NCI-H187 (cell line): ENCODE measurements around the gene SCG3.

Experiments
- DNase-seq, 2 experiments: peaks; one replicate each; lab custom pipeline; 2025; lab: John Stamatoyannopoulos, UW

The SCG3 gene

DNA sequence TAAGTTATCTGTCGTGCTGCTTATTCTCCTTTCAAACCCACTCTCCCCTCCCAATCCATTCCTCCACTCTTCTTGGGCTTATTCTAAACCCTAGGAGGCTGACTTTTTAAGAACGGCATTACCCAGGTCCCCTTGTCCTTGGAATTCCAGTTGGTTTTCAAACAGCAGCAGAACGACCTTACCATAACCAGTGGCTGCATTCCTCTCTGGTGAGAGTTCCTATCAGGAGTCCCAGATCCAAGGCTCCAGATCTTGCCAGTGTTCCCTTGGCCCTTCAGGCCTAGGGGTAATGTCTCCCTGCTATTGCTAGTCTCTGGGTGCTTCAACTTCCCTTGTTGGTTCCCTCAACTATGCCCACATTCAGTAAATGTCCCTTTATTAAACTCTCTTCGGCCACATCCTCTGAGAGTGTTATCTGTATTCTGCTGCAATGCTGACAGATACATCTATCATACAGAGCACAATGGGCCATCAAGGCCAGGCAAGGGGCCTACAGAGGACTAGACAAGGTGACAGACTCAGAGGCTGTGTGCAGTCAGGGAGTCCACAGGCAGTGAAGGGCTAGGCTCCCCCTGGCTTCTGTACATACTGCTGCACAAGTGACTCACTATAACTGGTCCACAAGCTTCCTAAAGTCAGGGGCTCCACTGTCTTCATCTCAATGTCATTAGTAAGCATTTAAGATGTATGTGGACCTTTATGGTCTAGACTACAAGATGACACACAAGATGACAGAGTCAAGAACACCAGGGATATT lies 46.0 kb downstream of the SCG3 start:
- DNase-seq, result no peak

DNA sequence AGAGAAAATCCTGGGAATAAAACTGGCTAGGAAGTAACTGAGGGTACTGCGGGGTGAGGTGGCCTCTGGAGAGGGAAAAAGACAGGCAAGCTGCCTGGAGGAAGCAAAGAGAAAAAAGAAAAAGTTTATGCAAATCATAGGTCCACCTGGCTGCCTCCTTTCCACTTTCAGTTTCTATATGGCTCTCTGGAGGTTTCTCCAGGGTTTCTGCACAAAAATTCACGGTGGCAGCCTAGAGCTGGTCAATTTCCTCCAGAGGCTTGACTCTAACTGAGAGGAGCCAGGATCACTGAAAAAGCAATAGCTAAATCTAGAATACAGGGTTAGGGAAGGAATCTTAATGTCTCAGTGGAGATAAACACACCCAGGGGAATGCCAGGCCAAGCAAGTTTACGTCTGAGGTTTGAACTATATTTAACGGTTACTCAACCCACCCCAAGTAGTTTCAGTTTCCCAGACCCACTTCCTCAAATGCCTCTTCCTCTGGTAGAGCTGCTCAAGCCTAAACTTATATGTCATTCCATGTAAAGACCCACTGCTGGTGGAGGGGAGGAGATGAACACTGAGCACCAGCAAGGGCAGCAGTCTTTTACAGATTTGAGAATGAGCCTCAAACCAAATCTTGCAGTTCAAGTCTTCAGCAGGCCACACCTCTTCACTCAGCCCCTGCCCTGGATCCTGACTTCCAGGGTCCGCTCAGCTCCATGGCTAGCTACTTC lies 50.4 kb downstream of the SCG3 start:
- no peak for DNase-seq

DNA sequence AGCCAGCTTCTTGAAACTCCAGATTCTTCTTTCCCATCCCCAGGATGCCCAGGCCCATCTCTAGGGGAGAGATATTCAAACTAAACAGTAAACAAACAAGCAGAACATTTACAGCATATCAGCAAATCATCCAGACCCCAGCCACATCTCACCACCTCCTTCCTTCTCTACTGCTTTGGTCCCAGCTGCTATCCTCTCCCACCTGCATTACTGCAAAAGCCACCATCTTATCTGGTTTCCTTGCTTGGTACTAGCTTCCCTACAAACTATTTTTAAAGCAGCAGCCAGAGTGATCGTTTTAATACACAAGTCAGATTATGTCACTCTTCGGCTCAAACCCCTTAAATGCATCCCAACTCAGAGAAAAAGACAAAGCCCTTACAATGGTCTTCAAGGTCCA lies 51.3 kb downstream of the SCG3 start:
- no peak for DNase-seq

DNA sequence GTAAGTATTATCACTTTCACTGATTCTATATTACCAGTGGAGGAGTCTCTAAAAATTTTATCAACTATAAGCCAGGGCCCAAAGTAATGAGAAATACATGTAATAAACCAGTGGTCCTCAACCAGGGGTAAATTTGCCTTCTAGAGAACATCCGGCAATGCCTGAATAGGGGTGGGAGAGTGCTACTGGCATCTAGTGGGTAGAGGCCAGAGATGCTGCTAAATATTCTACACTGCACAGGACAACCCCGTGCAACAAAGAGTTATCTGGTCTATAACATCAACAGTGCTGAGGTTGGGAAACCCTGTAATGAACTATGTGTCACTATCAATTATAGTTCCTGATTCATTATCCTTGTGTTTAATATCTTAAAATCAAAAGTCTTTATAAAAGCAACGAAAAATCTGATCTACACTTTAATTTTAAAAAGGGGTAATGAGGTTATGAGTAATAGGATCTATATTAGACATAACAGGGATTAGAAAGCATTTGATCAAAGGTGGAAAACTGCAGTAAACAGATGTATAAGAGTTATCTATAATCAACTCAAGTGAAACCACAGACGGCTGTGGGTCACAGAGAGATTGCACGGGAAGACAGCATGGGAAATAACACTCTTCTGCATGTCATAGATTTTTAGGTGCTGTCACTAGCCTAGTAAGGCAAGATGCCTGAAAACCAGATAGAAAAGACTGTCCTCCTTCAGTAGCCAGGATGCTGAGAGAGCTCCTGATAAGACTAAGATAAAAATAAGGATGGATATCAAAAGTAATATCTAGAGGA lies 54.1 kb downstream of the SCG3 start:
- DNase-seq, result no peak

DNA sequence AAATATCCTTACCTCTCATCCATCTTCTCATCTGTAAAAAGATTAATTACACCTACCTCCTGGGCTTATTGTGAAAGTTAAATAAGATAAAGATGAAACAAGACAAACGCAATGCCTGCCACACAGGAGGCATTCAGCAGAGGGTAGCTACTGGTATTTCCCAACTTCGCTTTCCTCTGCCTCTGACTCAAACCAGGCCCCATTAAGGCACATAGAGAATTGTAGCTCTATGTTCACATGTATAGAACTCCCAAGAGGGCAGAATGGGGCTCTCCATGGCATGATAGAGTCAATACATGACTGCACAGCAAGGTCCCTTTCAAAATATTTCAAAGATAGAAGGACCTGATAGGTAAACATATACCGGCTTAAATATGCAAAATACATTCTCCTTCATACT lies 54.8 kb downstream of the SCG3 start:
- no peak for DNase-seq

DNA sequence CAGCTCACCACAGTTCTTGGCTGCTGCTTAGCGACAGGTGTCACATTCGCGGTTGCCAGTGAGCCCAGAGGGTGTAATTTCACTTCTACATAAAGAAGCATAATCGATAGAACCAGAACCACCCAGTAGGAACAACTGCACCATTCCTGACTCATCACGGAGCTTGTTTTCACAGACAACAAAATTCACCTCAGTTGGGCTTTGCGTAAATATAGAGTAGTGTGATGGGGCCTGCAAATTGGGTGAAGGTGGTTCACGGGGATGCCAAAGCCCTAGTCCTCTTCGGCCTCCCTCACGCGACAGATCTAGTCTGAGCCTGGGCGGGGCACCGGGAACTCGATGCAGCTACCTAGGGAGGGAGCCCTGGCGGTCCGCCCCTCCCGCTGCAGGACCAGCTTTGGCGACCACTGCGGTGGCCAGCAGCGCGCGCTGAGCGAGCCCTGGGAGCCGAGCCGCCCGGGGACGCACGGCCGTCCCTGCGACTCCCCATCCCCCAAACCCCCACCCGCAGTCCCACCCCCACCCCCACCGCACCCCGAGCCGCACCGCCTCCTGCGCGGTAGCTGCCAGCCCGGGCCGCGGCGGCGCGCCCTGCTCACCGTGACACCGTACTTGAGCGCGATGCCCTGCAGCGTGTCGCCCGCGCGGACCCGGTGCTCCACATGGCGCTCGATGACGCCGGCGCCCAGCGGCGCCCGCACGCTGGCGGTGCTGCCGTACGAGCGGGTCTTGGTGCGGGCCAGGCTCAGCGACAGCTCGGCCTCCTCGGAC lies 55.6 kb downstream of the SCG3 start:
- DNase-seq, result no peak

DNA sequence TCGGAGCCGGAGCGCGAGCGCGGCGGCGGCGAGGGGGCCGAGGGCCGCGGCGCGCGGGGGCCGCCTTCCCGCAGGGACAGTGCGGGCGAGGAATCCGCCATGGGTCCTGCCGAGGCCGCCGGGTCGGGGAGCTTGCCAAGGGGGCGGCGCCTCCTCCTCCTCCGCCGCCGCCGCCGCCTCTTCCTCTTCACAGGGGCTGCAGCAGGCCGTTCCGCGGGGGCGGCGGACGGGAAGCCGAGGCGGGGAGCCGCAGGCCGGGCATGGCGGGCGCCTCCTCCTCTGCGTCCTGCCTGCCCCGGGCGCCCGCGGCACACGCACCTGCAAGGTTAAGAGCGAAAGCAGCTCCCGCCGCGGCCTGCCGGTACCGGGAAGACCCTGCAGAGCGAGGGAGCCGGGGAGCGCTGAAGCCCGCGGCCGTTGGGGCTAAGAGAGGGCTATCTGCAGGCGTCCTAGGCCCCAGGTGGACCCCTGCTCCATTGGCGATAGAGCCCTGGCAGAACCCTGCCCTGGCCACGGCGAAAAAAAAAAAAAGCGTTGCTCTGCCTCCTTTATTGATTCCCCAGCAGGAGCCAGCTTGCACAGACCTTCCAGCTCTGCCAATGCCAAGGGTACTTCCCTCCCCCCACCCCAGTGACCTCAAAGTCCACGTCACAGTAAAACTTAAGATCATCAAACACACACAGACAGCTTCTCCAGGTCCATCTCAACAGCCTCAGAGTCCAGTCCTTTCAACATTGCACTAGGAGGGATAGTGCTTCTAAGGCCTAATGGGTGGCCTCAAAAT lies 56.4 kb downstream of the SCG3 start, which contains the start of gene LYSMD2:
Gene LYSMD2 (minus strand): TSS at position 134 of the 784 bp plus-strand sequence. CDS start 33 bp downstream, at position 101.
- no peak for DNase-seq

DNA sequence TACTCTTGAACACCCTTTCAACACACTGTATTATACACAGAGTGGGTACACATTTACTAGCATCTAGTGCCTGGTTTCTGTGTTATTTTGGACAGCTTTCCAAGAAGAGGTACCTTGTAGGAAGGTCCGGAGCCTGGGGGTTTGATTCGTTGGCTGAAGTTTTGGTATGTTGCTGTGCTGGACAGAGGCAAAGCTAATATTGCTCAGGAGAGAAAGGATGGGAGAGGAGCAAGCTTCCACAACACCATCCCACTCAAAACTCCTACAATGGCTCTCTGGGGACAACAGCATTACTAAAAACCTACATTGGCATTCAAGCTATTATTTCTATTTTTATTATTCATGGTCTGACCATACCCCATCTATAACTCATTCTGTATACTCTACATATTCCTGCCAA lies 57.2 kb downstream of the SCG3 start:
- no peak for DNase-seq

DNA sequence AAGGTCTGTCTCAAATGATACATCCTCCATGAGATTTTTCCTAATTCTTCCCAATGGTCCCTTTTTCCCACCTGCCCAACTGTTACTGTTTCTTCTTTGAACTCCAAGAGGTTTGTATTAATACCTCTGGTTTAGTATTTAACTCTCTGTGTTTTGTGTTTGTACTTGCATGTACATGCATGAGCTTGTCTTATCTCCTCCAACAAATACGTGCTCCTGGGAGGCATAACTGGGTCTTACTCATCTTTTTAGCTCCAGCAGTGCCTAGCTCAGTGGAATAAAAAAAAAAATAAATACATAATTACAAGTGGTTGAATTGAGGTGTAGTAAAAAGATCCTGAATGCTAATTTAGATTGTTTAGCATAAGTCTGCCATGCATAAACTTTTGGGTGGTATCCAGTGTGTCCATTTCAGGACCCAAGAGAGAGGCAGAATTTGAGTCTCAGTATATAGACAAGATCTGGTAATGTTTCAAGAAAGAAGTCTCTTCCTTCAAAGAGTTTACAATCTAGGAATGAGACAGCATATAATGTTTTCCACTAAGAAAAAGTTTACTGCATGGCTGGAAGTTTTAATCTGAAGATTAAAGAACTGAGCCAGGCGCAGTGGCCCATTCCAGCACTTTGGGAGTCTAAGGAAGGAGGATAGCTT lies 57.9 kb downstream of the SCG3 start:
- DNase-seq, result no peak

DNA sequence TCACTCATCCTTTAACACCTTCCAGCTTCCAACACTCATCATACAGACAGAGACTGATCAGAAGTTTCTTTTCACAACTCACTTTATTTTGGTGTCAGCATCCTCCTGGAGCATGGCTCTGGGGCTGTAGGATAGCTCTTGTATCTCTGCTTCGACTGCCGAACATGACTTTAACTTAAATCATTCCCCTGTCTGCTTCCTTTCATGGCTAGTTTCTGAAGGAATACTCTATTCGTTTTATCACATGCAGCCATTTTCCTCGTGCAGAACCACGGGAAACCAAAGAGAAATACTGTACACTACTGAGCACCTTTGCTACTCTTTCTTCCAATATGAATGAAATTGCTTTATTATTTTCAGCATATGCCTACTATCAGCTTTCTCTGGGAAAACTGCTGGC lies 68.0 kb downstream of the SCG3 start:
- no peak for DNase-seq

DNA sequence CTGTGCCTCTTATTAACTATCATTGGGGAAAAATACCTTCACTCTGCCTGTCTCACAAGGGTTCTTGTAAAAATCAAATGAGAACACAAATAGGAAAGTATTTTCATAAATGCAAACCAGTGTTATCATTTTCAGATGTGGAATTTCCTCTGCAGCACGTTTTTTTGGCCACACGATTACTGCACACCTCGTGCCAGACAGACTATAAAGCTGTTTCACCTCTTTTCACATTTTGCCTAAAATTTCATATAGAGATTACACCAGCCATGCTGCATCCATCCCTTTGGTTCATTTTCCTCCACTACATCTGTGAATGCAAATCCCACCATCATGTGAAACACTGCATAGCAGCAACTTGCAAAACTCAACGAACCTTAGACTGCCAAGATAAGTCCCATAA lies 68.9 kb downstream of the SCG3 start:
- DNase-seq, result no peak

DNA sequence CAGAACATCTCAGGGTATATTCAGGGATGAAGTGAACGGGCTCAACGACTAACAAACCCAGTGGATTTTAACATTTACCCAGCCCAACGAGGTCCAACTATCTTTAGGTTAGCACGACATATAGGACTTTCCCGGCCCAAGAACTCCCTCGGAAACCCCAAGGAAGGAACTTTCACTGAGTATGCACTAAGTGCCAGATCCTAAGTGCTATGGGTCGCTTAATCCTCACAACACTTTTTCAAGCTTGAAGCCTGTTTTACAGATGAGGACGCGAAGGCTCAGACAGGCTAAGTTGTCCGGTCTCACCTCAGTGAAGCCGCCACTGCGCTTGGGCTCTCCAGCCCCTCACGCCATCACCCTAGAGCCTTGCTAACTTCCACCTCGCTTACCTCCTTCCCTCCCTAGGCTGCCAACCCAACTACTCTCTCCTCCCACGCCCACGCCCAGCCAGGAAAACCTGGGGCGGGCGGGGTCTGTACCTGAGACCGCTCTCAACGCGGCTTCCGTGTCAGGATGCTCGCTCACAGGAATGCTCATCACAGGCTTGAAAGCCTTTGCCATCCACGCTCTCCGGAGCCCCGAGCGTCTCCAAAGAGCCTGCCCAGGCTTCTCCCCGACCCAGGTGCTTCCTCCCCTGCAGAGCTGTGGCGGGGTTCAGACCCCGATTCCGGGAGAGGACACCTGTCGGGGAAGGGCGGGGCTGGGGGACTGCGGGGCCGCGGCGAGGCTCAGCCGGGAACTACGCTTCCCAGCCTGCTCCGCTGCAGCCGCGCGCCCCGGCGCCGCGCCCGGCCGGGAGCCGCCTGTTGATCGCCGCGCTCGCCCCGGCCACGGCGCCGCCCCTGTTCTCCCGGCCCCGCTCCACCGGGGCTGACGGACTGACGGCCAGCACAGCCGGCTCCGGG lies 69.7 kb downstream of the SCG3 start, which contains the start of gene TMOD2:
Gene TMOD2 (plus strand): TSS at position 806 of the 905 bp plus-strand sequence. CDS start 14,845 bp downstream, outside the sequence.
- DNase-seq, result peak in 1 of 2 experiments; percentile 44

DNA sequence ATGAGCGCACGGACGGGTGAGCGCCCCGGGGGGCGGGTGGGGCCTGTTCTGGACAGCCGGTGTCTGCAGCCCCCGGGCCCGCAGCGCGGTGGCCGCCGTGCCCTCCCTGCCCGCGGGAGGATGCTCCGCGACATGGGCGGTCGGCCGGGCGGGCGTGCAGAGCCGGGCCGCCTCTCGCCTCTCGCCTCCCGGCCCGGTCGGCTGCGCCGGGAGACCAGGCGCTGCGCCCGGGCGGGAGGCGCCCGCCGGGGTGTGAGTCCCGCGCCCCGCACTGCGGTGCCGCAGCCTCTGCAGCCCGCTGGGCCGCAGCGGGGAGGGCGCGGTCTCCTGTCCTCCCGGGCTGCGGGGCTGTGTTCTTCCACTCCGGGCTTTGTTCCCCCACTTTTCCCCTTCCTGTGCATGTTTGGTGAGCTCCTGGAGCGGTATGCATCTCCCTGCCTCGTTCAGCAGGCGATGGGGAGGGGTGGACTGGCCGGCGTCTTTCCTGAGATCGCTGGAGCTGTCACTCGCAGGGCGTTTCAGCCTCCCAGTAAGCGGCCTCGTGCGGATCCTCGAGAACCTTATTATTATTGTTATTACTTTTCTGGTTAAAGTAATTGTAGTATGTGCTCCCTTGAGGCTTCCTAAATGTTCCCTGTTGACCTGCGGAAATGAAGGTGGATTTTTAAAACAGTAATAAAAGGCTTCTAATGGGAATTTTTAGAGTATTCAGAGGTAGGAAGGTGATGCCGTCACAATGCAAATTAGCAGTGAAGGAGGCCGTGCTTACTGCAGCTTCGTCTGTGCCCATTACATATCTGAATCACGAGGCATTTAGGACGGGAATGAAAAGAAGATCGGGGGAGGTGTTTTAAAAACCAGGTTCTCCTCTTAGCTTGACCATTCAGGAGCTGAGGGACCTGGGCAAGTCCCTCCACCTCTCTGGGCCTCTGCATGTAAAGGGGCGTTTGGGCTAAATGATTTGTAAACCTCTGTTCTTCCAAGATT lies 70.7 kb downstream of the SCG3 start:
- DNase-seq, result no peak

DNA sequence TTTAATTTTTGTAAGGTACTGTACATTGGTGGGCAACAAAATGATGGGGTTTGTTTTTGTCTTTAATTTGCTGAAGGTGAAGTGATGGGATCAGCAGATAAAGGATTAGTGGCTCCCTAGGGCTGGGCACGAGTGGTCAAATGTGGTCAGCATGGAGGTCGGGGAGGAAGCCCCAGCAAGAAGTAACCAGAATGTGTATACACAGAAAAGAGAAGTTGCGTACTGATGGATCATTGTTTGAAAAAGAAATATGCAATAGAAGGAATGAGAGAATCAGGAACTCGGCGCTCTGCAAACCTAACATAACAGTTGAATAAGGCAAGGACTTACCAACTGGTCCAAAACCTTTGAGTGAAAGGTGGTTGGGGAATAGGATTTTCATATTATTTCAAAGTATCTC lies 71.6 kb downstream of the SCG3 start:
- no peak for DNase-seq

DNA sequence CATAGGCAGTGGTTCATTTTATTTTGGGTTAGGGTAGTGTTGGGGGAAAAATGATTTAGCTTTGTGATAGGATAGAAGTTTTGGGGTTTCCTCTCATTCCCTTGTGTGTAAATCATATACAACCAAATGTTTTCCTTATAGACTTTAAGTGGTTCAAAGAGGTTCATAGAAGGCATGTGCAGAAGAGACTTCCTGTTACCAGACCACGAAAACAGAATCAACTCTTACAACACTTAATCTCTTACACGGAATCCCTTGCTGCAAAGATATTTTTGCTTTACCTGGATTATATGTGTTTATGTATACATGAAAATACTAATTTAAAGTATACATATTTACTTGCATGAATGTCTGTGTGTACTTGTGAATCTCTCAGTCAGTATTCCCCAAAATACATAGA lies 73.0 kb downstream of the SCG3 start:
- no peak for DNase-seq

DNA sequence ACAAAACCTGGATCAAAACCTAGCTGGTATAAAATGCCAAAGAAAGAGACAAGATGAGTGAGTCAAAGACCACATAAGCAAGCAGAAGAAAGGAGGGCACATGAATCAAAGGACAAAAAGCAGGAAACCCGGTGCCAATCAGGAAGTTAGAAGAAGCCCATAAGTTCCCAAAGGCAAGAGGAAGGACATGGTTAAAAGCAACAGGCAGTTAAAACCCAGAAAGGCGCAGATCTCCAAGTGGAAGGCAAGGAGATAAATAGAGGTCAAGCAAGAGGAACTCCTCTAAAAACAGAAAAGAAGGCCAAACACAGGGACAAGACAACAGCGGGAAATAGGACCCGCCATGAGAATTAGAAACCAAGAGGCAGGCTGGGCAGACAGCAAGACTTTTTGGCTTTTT lies 74.5 kb downstream of the SCG3 start:
- no peak for DNase-seq

DNA sequence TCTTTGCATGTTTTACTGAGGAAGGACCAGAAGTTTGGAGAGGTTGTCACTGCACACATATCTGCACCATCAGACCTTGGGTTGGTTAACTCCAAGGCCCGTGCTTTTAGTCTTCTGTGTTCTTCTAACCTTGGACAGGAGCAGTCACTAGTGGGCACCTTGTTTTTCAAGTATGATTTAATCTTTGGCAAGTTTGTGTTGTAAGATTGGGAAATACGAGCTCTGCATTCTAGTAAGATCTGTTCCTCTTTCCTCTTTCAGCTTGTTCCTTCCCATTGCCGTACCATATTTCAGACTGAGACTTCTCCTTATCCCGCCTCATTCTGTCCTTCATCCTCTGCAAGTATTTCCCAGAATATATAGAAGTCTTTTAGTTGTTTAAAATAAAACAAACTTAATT lies 75.2 kb downstream of the SCG3 start:
- no peak for DNase-seq

DNA sequence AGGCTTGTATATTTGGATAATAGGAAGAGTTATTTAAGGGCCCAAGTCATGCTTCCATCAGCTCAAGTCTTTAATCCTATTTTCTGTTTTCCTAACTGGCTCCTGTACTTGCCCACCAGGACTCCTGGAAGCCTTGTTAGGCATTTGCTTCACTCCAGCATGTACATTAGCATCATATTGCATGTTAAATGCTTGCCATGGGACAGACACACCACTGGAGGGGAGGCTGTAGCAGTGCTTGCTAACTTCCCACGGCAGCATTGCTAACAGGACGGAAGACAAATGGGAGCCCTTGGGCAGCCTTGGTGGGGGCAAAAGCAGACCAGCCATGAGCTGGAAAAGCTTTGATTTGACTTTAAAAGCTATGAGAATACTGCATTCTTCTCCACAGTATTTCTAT lies 76.1 kb downstream of the SCG3 start:
- no peak for DNase-seq
